Neural cell (in vitro differentiated cells): Measurements from ENCODE around the gene ABHD11. TPM values are rescaled to one million over a fixed set of nuclear protein-coding genes. Genes with fewer than 3 reads are reported as not detected.

ENCODE experiments used
- H2AFZ ChIP-seq: fragments of 200-600, 300-800 bp; sonication (generic), shearing (Covaris generic); 2 replicates; pipeline ENCODE4 v1.6.0; 2014; ENCODE audit warnings: low read depth, mild to moderate bottlenecking, antibody characterized with exemption, low read length, moderate library complexity
- H3F3A ChIP-seq: fragments of 200-600 bp; shearing (Covaris generic); 2 replicates; pipeline ENCODE4 v1.6.1; 2016; ENCODE audit warnings: mild to moderate bottlenecking, moderate library complexity, mixed read lengths, antibody characterized with exemption, low read length; ENCODE audit not compliant: insufficient read depth, poor library complexity, severe bottlenecking
- H3K27ac ChIP-seq: fragments of 200-600, 300-800 bp; sonication (generic), shearing (Covaris generic); 2 replicates; pipeline ENCODE4 v1.5.1; 2014; ENCODE audit warnings: mild to moderate bottlenecking, low read length, moderate library complexity
- H3K27me3 ChIP-seq: fragments of 300-800, 200-600 bp; sonication (generic), shearing (Covaris generic); 2 replicates; pipeline ENCODE4 v1.6.0; 2014; ENCODE audit warnings: mild to moderate bottlenecking, low read depth, low read length, moderate library complexity; ENCODE audit not compliant: insufficient read depth
- H3K36me3 ChIP-seq: fragments of 300-800, 200-600 bp; sonication (generic), shearing (Covaris generic); 2 replicates; pipeline ENCODE4 v1.5.1; 2014; ENCODE audit warnings: mild to moderate bottlenecking, antibody characterized with exemption, low read length, moderate library complexity; ENCODE audit not compliant: insufficient read depth
- H3K4me2 ChIP-seq: fragments of 300-800, 200-600 bp; sonication (generic), shearing (Covaris generic); 2 replicates; pipeline ENCODE4 v1.6.0; 2014; ENCODE audit warnings: mild to moderate bottlenecking, low read length
- H3K4me3 ChIP-seq: fragments of 300-800, 200-600 bp; sonication (generic), shearing (Covaris generic); 2 replicates; pipeline ENCODE4 v1.5.1; 2014; ENCODE audit warnings: mild to moderate bottlenecking, low read length, moderate library complexity
- H3K79me2 ChIP-seq: fragments of 200-600 bp; shearing (Covaris generic); replicated peaks from 2 replicates; pipeline ENCODE4 v1.6.0; 2014; ENCODE audit warnings: mild to moderate bottlenecking, low read length, moderate library complexity; ENCODE audit not compliant: insufficient read depth
- H3K9ac ChIP-seq: fragments of 300-800, 200-600 bp; sonication (generic), shearing (Covaris generic); 2 replicates; pipeline ENCODE4 v1.6.1; 2016; ENCODE audit warnings: mild to moderate bottlenecking, low read length, mixed read lengths
- H3K9me2 ChIP-seq: fragments of 200-600 bp; shearing (Covaris generic); 2 replicates; pipeline ENCODE4 v1.6.1; 2016; ENCODE audit warnings: mild to moderate bottlenecking, low read length, mixed read lengths; ENCODE audit not compliant: insufficient read depth
- H3K9me3 ChIP-seq: fragments of 200-600, 300-800 bp; sonication (generic), shearing (Covaris generic); 2 replicates; pipeline ENCODE4 v1.6.1; 2016; ENCODE audit warnings: mild to moderate bottlenecking, mixed run types, low read length, moderate library complexity, mixed read lengths
- H4K20me1 ChIP-seq: fragments of 200-600 bp; shearing (Covaris generic); 2 replicates; pipeline ENCODE4 v1.6.1; 2016; ENCODE audit warnings: mild to moderate bottlenecking, mixed run types; ENCODE audit not compliant: insufficient read depth
- EP300 ChIP-seq: fragments of 450-650 bp; conservative IDR thresholded peaks from 2 replicates; pipeline ENCODE4 v1.6.1; 2014; ENCODE audit warnings: antibody characterized with exemption, mild to moderate bottlenecking, moderate library complexity; ENCODE audit not compliant: poor library complexity, severe bottlenecking
- EZH2 ChIP-seq: fragments of 200-600, 300-800 bp; shearing (Covaris generic), sonication (generic); IDR thresholded peaks from 2 replicates; pipeline ENCODE4 v1.6.1; 2014; ENCODE audit warnings: antibody characterized with exemption, low read length, borderline replicate concordance, mild to moderate bottlenecking; ENCODE audit not compliant: insufficient read depth, poor library complexity, severe bottlenecking
- MXI1 ChIP-seq: fragments of 450-650 bp; conservative IDR thresholded peaks from 2 replicates; pipeline ENCODE4 v1.6.1; 2014; ENCODE audit warnings: antibody characterized with exemption, mild to moderate bottlenecking; ENCODE audit not compliant: poor library complexity, severe bottlenecking
- POLR2AphosphoS5 ChIP-seq: IDR thresholded peaks from 2 replicates; pipeline ENCODE4 v1.6.1; 2012
- RAD21 ChIP-seq: fragments of 450-650 bp; conservative IDR thresholded peaks from 2 replicates; pipeline ENCODE4 v1.6.1; 2014; ENCODE audit warnings: antibody characterized with exemption, mild to moderate bottlenecking, moderate library complexity
- SMC3 ChIP-seq: fragments of 450-650 bp; conservative IDR thresholded peaks from 2 replicates; pipeline ENCODE4 v1.6.1; 2014; ENCODE audit warnings: antibody characterized with exemption, mild to moderate bottlenecking, moderate library complexity; ENCODE audit not compliant: poor library complexity
- TAF1 ChIP-seq: IDR thresholded peaks from 2 replicates; pipeline ENCODE4 v1.6.1; 2012; ENCODE audit warnings: low read depth
- polyA plus RNA-seq: library from polyadenylated mRNA; depleted of rRNA; stranded (reverse); fragments of >200 nt; gene quantifications from 2 replicates; pipeline ENCODE4 v1.2.3, GENCODE V29; 2014
- TF ChIP-seq, protein P1 (sequence below): IDR thresholded peaks from 2 replicates; pipeline ENCODE4 v1.6.1; 2012; ENCODE audit warnings: borderline replicate concordance
- TF ChIP-seq, protein P2 (sequence below): fragments of 450-650 bp; IDR thresholded peaks from 2 replicates; pipeline ENCODE4 v1.5.1; 2014; ENCODE audit warnings: antibody characterized with exemption, mild to moderate bottlenecking, moderate library complexity; ENCODE audit not compliant: poor library complexity, severe bottlenecking

ABHD11 gene
- polyA plus RNA-seq, 1 donor from 2014 or later = 26.0 TPM

DNA sequence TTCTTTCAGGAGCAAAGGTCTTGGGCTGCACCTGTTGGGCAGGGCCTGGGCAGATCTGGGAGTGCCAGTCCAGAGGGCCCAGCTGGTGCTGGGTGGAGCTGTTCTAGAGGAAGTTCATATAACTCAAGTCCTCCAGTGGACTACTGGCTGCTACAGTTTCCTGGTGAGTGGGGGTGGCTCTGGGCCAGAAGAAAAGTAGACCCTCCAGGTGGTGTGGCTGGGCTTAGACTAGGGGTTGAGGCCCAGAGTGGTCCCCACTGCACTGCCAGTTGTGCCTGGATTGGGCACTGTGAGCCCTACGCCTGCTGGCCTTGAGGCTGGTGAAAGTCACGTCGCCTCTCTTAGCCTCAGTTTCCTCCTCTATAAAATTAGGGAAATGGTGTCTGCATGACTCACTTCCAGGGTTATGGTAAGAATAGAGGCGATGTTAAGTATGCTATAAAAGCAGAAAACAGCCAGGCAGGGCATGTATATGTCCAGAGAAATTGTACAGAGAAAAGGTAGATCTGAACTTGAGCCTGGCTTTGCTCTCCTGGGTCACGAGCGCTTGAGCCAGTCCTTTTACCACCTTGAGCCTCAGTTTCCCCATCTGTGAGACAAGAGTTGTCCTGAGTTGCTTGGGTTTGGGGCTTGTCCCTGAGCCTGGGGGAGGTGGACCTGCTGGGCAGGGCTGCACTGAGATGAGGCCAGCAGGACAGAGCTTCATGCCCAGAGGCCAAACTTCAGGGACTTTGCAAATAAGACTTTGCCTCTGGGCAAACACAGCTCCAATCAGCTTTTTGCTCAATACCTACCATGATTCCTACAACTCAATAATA is 35.3 kb upstream of the ABHD11 start:
- no peak overlapping the region for H3K4me3 ChIP-seq
- H3K27me3 ChIP-seq = peaks cover 11% of the 10 kb centered on the region
- H3K9me3 ChIP-seq = no peaks in the 10 kb centered on the region
- no peaks in the 10 kb centered on the region for H3K9me2 ChIP-seq
- H3K9ac ChIP-seq = no peak overlapping the region
- TF ChIP-seq, protein P1, sequence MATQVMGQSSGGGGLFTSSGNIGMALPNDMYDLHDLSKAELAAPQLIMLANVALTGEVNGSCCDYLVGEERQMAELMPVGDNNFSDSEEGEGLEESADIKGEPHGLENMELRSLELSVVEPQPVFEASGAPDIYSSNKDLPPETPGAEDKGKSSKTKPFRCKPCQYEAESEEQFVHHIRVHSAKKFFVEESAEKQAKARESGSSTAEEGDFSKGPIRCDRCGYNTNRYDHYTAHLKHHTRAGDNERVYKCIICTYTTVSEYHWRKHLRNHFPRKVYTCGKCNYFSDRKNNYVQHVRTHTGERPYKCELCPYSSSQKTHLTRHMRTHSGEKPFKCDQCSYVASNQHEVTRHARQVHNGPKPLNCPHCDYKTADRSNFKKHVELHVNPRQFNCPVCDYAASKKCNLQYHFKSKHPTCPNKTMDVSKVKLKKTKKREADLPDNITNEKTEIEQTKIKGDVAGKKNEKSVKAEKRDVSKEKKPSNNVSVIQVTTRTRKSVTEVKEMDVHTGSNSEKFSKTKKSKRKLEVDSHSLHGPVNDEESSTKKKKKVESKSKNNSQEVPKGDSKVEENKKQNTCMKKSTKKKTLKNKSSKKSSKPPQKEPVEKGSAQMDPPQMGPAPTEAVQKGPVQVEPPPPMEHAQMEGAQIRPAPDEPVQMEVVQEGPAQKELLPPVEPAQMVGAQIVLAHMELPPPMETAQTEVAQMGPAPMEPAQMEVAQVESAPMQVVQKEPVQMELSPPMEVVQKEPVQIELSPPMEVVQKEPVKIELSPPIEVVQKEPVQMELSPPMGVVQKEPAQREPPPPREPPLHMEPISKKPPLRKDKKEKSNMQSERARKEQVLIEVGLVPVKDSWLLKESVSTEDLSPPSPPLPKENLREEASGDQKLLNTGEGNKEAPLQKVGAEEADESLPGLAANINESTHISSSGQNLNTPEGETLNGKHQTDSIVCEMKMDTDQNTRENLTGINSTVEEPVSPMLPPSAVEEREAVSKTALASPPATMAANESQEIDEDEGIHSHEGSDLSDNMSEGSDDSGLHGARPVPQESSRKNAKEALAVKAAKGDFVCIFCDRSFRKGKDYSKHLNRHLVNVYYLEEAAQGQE = no peak
- no peak for TF ChIP-seq POLR2AphosphoS5
- no peak for TF ChIP-seq TAF1
- TF ChIP-seq MXI1 = no peak
- no peak for TF ChIP-seq EZH2
- no peak for TF ChIP-seq SMC3
- TF ChIP-seq, protein P2, sequence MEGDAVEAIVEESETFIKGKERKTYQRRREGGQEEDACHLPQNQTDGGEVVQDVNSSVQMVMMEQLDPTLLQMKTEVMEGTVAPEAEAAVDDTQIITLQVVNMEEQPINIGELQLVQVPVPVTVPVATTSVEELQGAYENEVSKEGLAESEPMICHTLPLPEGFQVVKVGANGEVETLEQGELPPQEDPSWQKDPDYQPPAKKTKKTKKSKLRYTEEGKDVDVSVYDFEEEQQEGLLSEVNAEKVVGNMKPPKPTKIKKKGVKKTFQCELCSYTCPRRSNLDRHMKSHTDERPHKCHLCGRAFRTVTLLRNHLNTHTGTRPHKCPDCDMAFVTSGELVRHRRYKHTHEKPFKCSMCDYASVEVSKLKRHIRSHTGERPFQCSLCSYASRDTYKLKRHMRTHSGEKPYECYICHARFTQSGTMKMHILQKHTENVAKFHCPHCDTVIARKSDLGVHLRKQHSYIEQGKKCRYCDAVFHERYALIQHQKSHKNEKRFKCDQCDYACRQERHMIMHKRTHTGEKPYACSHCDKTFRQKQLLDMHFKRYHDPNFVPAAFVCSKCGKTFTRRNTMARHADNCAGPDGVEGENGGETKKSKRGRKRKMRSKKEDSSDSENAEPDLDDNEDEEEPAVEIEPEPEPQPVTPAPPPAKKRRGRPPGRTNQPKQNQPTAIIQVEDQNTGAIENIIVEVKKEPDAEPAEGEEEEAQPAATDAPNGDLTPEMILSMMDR = no peak
- H3K27ac ChIP-seq = no peak overlapping the region
- H3K36me3 ChIP-seq = no peaks in the 10 kb centered on the region
- no peaks in the 10 kb centered on the region for H3K79me2 ChIP-seq
- no peak overlapping the region for H3K4me2 ChIP-seq
- H3F3A ChIP-seq = no peaks in the 10 kb centered on the region
- no peak overlapping the region for H2AFZ ChIP-seq
- no peaks in the 10 kb centered on the region for H4K20me1 ChIP-seq

DNA sequence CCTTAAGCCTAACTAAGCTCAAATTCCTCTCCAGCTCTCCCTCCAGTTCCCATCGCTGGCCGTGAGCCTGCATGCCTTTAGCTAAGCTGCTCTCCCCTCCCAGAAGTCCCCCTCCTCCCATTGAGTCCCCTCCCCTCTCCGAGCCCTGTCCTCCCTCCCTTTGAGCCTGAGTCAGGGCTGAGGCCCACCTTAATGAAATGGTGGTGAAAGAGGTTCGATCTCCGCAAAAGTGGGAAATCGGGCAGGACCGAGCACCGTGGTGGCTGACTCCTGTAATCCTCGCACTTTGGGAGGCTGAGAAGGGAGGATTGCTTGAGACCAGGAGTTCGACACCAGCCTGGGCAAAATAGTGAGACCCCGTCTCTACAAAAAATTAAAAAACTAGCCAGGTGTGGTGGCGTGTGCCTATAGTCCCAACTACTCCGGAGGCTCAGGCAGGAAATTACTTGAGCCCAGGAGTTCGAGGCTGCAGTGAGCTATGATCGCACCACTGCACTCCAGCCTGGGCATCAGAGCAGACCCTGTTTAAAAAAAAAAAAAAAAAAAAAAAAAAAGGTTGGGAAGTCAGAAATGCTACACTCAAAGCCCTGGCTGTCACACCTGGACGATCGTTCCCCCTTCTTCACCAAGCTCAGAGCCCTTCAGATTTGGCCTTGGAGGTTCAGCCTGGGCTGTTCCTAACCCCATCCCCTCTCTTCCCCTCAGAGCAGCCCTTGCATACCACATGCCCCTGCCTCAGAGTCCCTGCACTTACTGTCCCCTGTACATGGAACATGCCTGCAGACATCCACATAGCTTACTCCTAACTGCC is 32.5 kb upstream of the ABHD11 start:
- Histone ChIP-seq H3K9me2 (no peaks in the 10 kb centered on the region), H3K4me2 (no peak overlapping the region), H3F3A (no peaks in the 10 kb centered on the region), H3K79me2 (no peaks in the 10 kb centered on the region), H3K4me3 (peak overlapping the region; percentile 61), H3K27ac (no peak overlapping the region), H3K9me3 (no peaks in the 10 kb centered on the region), H3K27me3 (peaks cover 11% of the 10 kb centered on the region), H2AFZ (no peak overlapping the region), H4K20me1 (no peaks in the 10 kb centered on the region), H3K9ac (no peak overlapping the region), H3K36me3 (no peaks in the 10 kb centered on the region)
- TF ChIP-seq MXI1 (no peak), POLR2AphosphoS5 (no peak), EP300 (no peak), SMC3 (no peak), RAD21 (no peak), TAF1 (no peak), EZH2 (no peak)
- TF ChIP-seq, protein P1 = no peak
